HG02678 (cell line): Measurements from ENCODE around the gene SCN2B.

Experiments
- ATAC-seq: cut with Tn5 transposase; IDR thresholded peaks from one replicate; pipeline ENCODE4 v1.9.1; 2021; ENCODE audit warnings: mild to moderate bottlenecking, moderate library complexity; ENCODE audit not compliant: unreplicated experiment

The SCN2B gene, protein sequence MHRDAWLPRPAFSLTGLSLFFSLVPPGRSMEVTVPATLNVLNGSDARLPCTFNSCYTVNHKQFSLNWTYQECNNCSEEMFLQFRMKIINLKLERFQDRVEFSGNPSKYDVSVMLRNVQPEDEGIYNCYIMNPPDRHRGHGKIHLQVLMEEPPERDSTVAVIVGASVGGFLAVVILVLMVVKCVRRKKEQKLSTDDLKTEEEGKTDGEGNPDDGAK

DNA sequence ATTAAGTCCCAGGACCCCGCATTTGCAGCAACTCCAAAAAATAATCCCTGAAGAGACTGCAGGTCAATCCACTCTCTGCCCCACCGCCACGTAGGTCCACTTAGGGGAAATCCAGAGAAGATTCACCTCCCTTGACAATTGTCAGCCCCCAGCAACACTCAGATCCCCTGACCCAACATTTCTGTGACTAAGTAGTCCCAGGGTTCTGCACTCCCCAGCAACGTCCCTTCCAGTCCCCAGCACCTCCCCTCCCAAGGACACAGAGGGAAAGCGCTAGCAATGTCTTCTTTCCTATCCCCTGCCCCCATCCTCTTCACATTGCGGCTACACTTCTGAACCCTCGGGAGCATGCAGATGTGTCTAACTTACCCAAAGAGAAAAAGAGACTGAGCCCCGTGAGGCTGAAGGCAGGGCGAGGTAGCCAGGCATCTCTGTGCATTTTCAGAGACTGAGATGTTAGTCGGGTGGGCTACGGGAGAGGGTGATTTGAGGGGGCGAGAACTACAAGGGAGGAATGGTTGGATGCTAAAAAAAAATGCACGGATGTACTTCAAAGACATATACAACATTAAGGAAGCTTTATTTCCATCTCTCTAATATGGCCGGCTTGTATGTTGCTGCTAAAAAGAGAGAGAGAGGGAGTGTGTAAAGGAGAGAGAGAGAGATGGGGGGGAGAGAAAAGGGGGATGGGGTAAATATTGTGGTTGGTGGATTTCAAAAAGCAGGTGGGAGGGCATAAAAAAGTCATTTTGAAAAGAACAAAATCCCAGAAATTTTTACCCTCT, at the start of gene SCN2B:
SCN2B (minus strand) TSS at position 647 of the 785 bp plus-strand sequence; CDS start at position 439, 208 bp downstream.
- no peak for ATAC-seq

DNA sequence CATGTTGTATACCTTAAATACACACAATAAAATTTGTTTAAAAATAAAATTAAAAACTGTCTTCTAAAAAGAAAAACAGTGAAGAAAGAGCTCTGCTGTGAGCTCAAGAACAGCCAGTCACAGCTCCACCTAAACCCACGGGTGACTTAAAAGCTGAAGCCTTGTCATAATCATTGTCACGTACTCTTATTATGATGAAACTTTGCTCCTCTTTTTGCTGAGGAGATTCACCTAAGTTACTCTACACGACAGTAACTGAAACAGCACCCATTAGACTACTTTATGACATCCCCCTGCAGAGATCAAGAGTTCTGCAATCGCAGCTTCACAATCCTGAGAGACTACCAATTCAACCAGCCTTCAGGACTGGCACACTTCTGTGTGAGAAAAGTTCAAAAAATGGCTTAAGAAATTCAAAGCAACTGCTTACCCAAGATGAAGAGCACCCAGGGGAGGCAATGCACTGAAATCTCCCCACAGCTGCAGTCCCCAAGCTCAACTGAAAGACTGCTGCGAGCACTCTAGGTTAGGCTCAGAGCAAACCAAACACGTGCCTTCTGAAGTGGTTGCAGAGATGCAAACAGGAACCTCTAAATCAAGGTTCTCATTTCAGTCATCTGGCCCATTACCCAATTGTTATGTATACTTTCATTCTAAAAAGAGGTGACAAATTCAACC, 48.2 kb upstream of the SCN2B start, which contains the start of gene JAML:
JAML (minus strand) TSS at position 501 of the 678 bp plus-strand sequence. CDS start 10,145 bp downstream, outside the sequence.
- peak; percentile 53 for ATAC-seq

DNA sequence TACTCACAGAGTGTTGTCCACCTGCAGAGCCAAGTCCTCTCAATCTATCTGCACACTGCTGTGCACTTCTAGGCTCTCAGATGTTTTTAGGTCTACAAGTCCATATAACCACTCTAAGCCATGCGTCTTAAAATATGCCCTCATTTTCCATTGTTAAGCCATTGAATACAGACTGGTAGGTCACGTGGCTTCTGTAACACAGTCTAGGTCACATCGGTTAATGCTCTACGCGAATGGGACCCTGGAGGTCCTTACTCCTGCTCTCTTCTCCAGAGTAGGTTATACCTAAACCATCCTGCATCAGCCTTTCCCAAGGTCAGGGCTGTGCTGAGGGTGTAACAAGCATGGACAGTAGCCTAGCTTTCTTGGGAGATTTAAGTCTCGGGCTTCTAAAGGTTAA, 47.6 kb upstream of the SCN2B start:
- no peak for ATAC-seq

DNA sequence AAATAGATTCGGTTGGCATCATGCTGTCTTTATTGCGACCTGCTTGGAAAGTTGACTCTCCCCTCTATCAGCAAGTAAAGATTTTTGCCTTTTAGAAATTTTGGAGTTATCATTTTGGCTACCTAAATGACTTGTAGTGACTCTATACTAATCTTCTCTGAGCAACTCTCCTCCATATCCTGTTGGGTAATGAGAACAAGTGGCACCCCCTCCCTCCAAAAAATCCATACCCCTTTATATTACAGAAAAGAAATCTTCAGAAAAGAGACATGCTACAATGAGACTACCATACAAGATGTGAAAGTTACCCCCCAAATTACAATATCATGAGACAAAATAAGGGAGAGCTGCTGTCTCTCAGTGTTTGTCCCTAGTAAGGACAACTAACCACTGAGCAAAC, 47.1 kb upstream of the SCN2B start:
- no peak for ATAC-seq

DNA sequence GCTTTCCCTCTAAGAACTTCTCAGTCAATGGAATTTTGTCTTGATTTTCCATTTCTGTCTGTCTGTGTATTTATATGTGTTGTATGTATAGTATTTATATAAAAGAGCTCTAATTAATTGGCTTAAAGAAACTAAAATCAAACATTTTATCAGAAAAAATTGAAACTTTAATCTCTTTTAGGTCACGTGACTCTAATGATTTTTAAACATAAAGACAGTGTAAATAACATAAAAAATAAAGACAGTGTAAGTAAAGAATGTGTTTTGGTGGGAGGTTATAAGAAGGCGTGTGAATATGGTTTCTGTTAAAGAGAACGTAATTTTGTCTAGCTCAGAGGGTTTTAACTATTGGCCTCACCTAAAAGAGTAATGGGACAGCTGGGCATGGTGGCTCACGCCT, 46.0 kb upstream of the SCN2B start:
- no peak for ATAC-seq

DNA sequence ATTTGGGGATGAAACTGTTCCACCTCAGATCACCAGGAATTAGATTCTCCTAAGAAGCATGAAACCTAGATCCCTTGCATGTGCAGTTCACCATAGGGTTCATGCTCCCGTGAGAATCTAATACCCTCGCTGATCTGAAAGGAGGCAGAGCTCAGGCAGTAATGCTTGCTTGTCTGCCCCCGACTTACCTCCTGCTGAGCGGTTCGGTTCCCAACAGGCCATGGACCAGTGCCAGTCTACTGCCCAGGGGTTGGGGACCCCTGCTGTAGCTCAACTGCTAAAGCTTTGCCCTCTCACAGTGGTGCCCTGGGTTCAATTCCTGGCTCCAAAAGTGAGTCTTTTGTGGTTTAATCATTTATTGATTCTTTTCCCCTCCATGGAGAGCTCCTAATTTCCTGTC, 45.0 kb upstream of the SCN2B start:
- ATAC-seq = no peak

DNA sequence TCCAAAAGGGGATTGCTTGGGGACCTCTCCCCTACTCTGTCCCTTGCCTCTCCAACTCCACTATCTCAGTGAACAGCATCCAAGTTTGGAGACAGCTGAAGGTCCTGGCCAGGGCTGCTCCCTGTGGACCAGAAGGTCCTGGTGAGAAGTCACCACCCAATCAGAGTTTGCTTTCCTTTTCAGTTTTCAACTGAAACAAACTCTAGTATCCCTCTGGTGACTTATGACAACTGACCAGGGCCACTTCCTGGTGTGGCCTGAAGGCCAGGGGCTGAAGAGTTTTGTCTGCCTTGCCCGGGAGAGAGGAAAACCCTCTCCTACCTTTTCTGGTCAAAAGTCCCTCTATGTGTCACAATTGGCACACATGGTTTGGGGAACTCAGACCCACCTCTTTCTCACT, 43.3 kb upstream of the SCN2B start:
- no peak for ATAC-seq

DNA sequence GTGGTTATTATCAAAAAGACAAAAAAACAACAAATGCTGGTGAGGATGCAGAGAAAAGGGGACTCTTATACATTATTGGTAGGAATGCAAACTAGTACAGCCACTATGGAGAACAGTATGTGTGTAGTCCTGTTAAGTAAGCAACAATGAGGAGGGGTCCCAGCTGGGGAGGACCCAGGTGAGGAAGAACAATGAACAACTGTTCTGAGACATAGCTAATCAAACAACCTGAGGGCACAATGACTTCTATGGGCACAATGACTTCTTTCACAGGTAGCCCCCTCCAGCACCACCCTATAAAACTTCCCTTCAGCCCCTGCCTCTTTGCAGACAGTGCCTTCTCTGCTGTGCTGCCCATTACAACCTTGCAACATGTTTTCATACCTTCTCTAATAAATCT, 42.8 kb upstream of the SCN2B start:
- no peak for ATAC-seq

DNA sequence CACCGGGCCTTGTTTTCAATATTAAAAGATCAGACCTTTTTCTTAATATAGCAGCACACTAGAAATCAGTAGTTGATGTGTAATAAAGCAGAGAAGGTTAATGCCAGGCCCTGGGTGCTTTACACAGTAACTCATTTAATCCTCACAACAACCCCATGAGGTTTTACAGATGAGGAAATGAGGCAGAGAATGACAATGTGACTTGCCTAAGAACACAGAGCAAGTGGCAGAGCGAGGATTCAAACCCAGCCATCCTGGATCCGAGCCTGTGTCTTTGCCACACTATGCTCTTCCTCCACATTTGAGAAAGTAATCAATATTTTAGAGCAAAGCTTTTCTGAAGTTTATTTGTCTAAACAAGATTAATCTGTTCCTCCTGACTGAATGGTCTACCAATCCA, 41.1 kb upstream of the SCN2B start:
- no peak for ATAC-seq

DNA sequence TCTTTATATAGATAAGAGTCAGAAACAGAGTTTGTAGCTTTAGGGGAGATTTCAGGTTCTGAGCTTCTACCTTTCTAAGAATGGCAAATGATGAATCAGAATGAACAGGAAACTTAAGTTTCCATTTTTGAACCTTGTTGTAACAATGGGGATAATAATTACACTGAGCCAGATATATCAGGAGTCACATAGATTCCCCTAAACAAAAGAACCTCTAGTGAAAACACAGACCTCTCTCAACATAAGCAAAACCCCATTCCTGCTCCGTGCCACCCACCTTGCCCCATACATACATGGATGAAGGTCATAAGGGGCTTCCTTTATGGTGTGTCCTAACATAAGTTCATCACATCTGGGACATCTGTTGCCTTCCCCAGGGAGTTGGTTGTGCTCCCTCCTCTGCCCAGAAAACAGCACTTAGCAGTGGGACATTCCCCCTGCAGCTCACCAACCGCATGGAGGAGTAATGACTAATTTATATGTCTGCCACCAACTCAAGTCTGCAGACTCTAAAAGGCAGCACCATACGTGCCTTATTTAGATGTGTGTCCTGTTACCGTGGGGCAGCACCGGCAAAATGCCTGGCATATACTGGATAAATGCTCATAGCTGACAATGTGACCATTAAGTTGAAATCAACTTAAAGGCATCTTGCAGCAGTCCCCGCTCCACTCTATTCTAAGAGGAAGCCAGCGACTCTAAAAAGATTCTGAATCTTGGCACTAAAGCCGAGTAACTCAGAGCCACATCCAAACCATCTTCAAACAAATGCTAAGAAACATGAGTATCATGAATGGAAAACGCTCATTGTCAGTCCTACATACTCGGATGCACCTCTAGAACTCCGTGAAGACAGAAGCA, 40.4 kb upstream of the SCN2B start:
- peak; percentile 49 for ATAC-seq

DNA sequence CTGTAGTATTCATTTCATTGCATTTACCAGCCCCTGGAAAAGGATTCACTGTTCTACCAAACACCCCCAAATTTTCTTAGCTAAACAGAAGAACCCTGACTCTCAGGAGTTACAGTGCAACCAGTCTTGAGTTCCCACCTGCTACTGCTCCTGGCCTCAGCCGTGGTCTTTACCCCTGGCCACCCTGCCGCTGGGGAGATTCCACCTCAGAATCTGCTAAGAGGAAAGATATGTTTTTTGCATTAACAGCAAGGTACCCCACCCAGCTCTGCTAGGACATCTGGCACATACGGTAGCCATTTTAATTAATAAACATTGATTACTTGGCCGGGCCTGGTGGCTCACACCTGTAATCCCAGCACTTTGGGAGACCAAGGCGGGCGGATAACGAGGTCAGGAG, 39.3 kb upstream of the SCN2B start:
- ATAC-seq = no peak

DNA sequence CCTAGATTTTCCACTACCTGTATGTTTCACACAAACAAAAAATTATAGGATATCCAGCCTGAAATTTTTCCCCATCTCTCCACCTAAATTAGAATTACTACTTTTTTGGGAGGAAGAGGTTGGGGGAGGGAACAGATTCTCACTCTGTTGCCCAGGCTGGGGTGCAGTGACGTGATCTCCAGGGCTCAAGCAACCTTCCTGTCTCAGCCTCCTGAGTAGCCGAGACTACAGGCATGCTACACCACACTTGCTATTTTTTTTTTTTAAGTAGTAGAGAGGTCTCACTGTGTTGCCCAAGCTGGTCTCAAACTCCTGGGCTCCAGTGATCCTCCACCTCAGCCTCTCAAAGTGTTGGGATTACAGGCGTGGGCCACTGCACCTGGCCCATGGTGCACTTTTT, 38.8 kb upstream of the SCN2B start:
- ATAC-seq = no peak

DNA sequence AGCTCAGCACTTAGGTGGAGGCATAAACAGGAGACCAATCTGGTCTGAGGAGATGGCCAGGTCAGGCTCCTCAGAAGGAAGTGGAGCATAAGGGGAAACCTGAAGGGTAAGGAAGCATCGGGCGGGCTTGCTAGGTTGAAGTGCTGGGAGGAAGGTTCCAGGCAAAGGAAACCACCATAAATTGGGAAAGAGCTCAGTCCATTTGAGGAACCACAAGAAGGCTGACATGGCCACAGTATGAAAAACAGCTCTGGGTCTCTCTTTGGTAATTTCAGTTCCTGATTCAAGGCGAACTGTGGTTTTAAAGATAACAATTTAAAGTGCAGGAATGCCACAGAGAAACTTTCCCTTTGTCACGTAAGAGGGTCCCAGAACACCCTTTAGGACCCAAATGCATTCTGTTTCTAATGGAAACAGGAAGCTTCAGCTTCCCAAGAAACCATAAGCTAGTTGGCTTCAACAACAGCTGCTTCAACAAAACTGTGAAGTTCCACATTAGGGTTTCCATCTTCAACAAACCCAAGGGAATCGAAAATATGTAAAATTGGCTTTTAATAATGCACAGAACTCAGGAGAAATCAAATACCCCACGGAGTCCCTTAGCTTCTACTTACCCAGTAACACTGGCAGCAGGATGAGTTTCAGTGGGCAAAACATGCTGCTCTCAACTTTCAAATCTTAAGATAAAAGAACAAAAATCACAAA, 37.9 kb upstream of the SCN2B start:
- no peak for ATAC-seq

DNA sequence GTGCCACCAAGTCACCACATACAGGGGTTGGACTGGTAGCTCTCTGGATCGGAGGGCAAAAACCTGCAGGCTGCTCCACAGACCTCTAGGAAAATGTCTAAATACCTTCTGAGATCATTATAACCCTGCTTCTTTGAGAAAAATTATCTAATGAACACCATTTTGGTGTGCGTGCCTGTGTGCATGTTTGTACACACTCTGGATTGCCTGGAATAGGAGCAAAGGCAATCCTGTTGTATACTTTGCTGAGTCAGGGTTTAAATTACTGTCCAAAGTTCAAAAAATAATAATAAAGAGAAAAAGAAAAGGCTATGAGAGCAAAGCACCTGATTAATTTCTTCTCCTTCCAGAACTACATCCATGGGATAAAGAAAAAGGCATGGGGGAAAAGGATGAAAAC, 37.3 kb upstream of the SCN2B start:
- no peak for ATAC-seq

DNA sequence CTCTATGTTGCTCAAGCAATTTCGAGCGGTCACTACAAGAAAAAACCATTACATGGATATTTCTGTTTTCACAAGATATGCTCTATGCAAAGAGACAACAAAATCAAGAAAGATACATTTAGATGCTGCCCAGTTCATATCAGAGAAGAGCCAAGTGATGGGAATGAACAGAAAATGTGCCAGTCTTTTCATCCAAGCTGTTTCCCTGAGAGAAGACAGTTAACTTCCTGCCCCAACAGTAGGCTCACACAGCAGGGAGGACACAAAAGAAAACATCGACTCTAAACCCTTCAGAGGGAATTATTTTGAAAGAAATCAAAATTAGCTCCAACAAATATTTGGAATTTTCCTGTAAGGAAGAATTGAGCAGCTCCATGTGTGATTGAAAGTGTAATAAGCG, 36.8 kb upstream of the SCN2B start:
- no peak for ATAC-seq

DNA sequence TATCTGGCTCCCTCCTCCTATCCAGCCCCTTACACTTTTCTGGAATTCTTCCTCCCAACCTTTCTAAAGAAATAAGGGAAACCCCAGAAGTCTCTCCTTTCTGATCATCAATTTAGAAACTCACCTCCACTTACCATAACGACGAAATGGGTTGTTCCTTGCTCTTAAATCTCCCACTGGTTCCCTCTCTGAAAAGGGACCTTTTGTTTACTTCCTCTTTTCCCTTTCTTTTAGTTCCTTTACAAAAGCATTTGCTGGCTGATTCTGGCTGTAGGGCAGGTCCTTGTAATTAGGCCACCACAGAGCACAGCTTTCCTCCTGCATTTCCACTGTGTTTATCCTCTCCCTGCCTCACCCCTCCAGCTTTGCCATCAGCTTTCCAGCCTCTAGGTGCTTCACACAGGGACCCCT, 36.3 kb upstream of the SCN2B start:
- ATAC-seq = no peak

DNA sequence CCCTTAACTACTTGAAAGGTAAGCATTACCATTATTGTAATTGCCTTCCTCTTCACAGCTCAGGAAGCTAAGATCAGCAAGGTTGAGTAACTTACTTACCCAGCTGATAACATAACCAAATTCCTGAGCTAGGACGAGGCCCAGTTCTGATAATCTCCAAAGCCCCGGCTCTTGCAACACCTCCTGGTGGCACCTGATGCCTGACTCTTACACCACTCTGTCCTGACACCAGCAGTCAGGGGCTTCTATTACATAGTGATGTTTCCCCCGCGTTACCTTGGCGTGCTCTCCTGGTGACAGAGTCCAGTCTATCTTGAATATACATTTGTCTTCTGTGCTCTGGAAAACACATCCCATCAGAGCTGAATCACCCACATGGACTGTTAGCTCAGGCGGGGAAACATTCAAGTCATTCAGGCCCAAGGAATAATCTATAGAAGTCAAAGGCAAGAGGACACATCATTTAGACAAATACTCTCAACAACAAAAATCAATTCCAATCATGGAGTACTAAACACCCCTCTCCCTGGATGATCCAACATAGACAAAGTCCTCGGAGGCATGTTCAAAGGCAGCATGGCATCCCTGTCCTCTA, 35.8 kb upstream of the SCN2B start:
- ATAC-seq = no peak

DNA sequence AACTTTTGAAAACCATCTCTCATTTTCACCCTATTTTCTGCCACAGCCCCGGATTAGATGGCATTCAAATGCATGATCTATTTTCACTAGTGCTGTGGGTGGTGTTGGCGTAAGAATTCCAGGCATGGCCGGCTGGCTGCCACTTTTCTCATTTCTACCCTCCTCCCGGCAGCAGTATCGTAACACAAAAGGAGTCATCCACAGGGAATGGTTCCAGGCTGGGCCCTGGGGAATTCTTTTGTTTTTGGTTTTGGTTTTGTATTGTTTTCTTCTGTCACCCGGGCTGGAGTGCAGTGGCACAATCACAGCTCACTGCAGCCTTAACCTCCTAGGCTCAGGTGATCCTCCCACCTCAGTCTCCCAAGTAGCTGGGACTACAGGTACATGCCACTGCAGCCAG, 34.6 kb upstream of the SCN2B start:
- no peak for ATAC-seq

DNA sequence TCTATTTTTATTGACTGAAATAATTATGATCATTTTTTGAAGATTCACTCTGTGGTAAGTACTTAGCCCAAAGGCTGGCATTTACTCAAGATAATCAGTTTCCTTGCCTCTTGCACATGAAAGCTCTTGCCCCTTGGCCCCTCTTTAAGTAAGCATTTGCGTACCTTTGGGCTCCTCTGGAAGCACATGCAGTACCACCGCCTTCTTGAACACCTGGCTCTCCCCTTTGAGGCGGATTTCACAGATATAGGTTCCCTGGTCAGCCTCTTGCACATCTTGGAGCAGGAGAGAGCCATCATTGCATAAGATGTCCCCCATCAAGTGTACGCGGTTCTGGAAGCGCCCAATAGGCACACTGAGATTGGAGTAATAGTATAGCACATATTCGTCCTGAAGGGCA, 33.9 kb upstream of the SCN2B start:
- ATAC-seq = no peak

DNA sequence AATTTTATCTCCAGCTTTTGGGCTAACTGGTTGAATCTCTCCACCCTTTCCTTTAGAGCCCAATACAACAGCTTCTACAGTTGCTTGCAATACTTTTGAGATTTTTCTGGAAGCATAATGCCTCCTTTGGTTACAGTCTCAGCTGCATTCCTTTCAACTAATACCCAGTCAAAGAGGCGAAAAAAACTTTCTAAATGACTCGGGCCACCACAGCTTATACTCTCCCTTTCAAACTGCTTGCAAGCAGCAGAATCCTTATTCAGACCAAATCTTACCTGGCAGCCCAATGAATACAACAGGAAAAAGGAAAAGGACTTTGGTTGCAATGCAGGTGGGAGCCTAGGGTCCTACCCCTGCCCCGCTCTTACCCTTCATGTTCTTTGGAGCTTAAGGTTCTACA, 32.6 kb upstream of the SCN2B start:
- no peak for ATAC-seq
